NCI-H128 (cell line): ENCODE results near the gene BRINP3.
"Not testable (repeated sequence)": the region's sequence is repeated elsewhere in the genome, so short reads cannot be mapped to it uniquely, and the experiment has no call there.

Experiments used
- DNase-seq: peaks from one replicate; lab custom pipeline; 2025; ENCODE audit not compliant: unreplicated experiment; lab: John Stamatoyannopoulos, UW

BRINP3 gene

DNA sequence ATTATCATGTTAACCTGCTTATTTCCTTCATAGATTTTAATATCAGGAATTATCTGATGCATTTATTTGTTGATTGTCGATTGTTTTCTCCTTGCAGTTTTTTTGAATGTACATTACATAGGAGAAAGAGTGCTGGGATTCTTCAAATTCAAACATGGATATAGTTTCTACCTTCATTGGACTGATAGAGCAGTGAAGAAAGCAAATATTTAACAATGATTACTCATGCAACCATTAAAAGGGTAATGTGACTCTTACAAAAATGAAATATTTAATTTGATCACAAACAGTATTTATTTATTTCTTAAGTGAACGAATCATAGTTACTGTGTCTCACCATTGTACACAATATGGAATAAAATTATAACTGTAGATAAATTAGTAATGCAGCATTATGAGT is 350.9 kb downstream of the BRINP3 start:
- DNase-seq, result no peak

GRCh38 chr1:190124068-190124467 is 353.6 kb downstream of the BRINP3 start:
- DNase-seq, result no peak

DNA sequence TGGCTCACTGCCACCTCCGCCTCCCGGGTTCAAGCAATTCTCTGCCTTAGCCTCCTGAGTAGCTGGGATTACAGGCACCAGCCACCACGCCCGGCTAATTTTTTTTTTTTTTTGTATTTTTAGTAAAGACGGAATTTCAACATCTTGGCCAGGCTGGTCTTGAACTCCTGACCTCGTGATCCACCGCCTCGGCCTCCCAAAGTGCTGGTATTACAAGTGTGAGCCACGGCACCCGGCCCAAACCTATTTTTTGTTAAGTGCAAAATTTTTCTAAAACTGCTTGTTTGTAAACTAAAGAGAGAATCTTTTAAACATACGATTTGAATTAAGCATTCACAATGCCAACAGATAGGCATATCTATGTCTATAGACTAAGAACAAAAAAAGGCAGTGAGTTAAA is 357.1 kb downstream of the BRINP3 start:
- not testable (repeated sequence) for DNase-seq

DNA sequence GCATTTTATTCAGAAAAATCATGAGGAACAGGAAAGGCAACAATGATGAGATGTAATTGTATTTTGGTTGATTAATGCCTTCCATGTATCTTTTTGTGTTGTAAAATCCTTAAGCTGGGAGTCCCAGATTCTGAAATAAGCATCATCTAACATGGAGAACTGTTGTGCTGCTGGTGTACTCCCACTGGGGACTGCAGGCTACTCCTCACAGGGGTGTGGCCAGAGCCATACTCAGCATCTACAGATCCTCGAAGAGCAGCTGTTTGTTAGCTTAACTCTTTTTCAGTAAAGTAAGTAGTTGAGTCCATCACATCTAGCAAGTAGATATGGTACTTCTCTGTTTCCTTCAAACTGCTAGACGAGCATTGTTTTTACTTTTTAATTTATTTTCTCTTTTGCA is 358.0 kb downstream of the BRINP3 start:
- no peak for DNase-seq

- DNase-seq, result no peak
Observed at GRCh38 chr1:190116921-190117320, 360.7 kb downstream of the BRINP3 start.

GRCh38 chr1:190104961-190105360 is 372.7 kb downstream of the BRINP3 start:
- DNase-seq, result no peak

DNA sequence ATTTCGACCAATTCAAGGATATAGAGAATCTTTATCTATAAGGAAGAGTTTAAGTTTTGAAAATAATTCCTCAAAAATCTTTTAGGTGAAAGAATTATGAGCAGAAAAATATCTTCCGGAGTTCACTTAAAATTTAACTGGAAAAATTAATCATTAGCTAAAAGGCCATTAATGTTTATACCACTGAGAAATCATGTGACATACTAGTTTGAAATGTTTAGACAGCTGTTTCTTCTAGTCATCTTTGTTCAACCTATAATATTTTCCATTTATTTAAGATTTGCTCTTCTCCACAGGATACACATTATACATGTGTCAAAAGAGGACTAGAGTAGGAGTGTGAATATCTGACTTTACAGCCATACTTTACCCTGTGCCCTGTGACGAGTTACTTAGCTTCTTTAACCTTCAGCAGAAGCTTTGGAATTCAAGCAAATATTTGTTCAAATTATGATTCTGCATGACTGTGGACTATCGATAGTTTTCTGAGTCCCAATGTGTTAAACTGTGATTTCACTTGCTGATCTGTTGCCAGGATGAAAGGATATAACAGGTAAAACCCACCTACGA is 374.8 kb downstream of the BRINP3 start:
- DNase-seq, result no peak

DNA sequence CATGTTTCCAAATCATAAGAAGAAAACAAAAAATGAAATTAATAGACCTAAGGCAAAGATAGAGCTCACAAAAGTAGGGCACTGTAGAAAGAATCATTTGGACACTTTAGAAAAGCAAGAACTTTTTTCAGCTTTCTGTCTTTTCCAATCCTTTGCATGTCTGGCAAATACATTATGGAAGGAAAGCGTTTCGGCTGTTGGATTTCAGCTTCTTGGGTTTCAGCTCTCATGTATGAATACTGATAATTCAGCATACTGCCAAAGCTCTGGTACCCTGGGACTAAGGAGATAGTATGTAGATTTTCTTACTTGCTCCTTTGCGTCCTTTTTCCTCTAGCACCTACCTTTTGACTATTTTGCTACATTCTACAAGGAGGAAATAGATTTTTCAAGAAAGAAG is 375.9 kb downstream of the BRINP3 start:
- DNase-seq, result no peak

- no peak for DNase-seq
Observed at GRCh38 chr1:190098756-190099155, 378.9 kb downstream of the BRINP3 start.

DNA sequence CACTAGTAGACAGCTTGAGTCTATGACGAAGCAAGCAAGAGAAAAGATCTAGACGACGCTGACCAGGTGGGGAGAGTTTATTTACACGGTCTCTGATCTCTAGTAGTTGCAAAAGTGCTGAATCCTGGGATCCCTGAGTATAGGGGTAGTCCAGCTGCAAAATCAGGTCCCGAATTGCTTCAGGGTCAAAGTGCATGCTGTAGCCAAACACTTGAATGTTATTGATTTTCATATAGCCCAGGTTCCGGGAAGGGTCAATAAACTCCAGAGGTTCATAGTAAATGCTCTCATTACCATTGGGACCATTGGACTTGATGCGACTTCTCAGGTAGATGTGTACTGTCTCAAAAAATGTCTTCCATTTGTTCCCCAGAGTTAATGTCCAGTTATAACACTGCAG is 379.6 kb downstream of the BRINP3 start:
- DNase-seq, result no peak

DNA sequence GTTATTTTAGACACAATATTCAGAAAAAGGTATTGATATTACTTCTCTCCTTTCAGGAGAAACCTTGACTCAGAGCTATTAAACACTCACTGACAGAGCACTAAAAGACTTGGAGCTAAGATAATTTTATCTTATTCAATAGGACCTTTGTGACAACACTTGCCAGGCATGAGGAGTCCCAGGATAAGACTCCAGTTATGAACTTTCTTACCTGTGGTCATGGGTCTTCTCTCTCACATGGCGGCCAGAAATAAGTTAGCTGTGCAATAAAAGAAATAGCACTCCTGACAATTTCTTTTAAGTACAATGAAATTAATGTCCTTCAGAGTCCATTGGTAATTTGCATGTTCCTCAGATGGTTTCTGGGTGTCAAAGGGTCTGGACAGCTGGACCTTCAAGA is 382.1 kb downstream of the BRINP3 start:
- no peak for DNase-seq

DNA sequence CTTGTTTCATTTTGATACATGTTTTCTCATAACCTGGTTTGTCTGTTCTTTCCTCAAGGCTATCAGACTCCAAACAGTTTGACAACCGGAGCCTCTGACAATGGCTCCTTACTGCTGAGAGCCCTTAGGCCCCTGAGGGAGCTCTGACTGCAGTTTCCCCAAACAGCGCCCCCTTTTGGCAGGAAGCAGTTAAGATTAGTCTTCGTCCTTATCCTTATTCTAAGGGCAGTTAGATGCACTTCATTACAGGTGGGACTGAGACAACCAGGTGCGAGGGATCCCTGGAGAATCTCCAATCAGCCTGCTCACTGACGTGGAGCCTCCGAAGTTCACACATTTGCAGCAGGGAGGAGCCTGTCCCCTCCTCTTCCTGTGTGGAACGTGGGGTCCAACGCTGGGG is 393.1 kb downstream of the BRINP3 start:
- DNase-seq, result no peak

- DNase-seq, result no peak
Observed at GRCh38 chr1:190068304-190068703, 409.4 kb downstream of the BRINP3 start.

GRCh38 chr1:190067592-190067991 is 410.1 kb downstream of the BRINP3 start:
- no peak for DNase-seq

DNA sequence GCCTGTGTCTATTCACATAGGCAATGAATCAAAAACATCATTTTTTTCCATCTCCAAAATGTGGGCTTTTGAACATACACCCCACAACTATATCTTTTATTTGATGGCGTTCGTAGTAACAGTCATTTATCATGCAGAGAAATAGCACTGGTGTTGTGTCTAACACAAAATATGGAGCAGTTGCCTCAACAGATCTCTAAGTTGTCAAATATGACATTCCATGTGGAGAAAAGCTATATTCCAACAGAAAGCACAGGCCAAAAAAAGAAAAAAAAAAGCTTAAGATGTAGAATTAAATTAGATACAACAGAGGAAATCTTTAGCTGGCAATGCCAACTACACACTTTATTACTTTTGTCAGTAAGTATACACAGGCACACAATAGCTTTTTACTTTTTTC is 411.7 kb downstream of the BRINP3 start:
- DNase-seq, result no peak

DNA sequence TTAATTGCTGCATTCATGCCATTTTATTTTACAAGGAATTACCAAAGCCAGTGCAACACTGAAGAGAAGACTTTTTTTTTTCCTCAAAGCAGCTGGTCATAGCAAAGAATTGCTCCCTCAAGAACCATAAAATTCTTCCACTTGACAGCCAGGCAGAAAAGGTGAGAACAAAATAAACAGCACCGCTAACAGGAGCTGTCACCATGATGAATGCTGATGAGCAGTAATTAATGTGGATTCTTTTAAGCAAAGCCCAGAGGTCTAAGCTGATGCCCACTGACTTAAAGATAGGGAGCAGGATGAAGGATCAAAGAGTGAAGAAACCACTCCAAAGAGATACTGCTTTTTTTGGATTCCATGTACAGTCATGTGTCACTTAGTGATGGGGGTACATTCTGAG is 428.4 kb downstream of the BRINP3 start:
- no peak for DNase-seq
